ENCODE measurements around the gene CHRM4.

CHRM4 gene

DNA sequence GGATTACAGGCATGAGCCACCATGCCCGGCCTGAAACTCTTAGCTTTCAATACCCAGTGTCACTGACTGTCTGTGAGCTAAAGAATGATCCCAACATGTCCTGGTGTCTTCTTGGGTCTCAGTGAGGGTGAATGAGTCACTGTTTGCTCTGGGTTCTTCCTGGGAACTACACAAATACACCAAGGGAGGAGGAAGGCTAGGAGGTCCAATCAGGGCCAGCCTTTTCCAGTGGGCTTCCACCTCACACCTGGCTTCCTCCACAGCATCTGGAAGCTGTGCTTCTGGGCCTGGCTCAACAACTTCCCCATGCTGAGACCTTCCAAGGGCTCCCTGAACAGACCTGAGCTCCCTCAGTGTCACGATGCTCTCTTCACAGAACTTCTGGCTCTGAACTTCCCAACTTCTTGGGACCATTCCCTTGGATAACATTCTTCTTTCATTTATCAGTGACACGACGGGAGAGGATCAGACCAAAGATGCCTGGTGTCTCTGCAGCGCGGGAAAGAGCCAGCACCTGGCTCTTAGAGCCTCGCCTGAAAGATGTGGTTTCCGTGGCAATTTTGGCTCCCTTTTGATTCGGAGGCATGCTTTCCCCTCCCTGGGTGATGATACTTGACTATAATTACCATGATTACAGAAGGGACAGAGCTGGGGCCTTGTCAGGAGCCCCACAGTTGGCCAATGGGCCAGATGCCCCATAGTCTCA is 22.3 kb upstream of the CHRM4 start:
- TF ChIP-seq, protein P1, sequence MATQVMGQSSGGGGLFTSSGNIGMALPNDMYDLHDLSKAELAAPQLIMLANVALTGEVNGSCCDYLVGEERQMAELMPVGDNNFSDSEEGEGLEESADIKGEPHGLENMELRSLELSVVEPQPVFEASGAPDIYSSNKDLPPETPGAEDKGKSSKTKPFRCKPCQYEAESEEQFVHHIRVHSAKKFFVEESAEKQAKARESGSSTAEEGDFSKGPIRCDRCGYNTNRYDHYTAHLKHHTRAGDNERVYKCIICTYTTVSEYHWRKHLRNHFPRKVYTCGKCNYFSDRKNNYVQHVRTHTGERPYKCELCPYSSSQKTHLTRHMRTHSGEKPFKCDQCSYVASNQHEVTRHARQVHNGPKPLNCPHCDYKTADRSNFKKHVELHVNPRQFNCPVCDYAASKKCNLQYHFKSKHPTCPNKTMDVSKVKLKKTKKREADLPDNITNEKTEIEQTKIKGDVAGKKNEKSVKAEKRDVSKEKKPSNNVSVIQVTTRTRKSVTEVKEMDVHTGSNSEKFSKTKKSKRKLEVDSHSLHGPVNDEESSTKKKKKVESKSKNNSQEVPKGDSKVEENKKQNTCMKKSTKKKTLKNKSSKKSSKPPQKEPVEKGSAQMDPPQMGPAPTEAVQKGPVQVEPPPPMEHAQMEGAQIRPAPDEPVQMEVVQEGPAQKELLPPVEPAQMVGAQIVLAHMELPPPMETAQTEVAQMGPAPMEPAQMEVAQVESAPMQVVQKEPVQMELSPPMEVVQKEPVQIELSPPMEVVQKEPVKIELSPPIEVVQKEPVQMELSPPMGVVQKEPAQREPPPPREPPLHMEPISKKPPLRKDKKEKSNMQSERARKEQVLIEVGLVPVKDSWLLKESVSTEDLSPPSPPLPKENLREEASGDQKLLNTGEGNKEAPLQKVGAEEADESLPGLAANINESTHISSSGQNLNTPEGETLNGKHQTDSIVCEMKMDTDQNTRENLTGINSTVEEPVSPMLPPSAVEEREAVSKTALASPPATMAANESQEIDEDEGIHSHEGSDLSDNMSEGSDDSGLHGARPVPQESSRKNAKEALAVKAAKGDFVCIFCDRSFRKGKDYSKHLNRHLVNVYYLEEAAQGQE (IDR thresholded peaks at IDR 0.05; ENCODE audit: insufficient replicate concordance, low read depth), result no peak
- TF ChIP-seq SPI1 (IDR thresholded peaks at IDR 0.05; ENCODE audit: borderline replicate concordance, low read depth) (no peak), GABPA (IDR thresholded peaks at IDR 0.05; ENCODE audit: low read depth) (no peak), POLR2AphosphoS5 (IDR thresholded peaks at IDR 0.05; ENCODE audit: low read depth) (no peak)
- TF ChIP-seq, protein P2, sequence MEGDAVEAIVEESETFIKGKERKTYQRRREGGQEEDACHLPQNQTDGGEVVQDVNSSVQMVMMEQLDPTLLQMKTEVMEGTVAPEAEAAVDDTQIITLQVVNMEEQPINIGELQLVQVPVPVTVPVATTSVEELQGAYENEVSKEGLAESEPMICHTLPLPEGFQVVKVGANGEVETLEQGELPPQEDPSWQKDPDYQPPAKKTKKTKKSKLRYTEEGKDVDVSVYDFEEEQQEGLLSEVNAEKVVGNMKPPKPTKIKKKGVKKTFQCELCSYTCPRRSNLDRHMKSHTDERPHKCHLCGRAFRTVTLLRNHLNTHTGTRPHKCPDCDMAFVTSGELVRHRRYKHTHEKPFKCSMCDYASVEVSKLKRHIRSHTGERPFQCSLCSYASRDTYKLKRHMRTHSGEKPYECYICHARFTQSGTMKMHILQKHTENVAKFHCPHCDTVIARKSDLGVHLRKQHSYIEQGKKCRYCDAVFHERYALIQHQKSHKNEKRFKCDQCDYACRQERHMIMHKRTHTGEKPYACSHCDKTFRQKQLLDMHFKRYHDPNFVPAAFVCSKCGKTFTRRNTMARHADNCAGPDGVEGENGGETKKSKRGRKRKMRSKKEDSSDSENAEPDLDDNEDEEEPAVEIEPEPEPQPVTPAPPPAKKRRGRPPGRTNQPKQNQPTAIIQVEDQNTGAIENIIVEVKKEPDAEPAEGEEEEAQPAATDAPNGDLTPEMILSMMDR (IDR thresholded peaks at IDR 0.05; ENCODE audit: insufficient read depth, low read length), result no peak
- no peak for DNase-seq (ENCODE audit: low read depth in 1 of 2, low spot score in 1 of 2)
- no peak overlapping the region for H3K27ac ChIP-seq (replicated peaks)

DNA sequence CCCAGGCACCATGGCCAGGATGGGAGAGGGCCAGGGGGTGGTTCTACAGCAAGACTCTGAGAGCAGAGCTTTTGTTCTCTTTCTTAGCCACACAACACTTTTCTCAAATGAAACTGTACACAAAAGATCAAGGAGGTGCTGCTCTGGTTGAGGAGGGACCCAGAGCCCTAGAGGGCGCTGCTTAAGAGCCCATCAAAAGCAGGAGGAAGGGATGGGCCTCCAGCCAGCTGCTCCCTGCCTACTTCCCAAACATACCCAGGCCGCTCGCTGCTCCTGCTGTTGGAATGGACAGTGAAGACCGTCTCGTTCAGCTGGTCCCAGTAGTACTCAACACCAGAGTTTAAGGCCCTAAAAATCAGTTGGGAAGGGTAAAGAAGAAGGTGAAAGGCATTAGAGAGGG is 18.4 kb upstream of the CHRM4 start:
- H3K27me3 ChIP-seq (ENCODE audit: insufficient read depth, poor library complexity, severe bottlenecking), result no peaks in the 10 kb centered on the region
- no peak overlapping the region for H3K27ac ChIP-seq (replicated peaks)
- no peak for DNase-seq (ENCODE audit: low read depth in 1 of 2, low spot score in 1 of 2)
- no peak for TF ChIP-seq POLR2AphosphoS5 (IDR thresholded peaks at IDR 0.05; ENCODE audit: low read depth)
- TF ChIP-seq, protein P1 (IDR thresholded peaks at IDR 0.05; ENCODE audit: insufficient replicate concordance, low read depth), result no peak
- no peak for TF ChIP-seq GABPA (IDR thresholded peaks at IDR 0.05; ENCODE audit: low read depth)
- TF ChIP-seq SPI1 (IDR thresholded peaks at IDR 0.05; ENCODE audit: borderline replicate concordance, low read depth), result no peak
- TF ChIP-seq, protein P2 (IDR thresholded peaks at IDR 0.05; ENCODE audit: insufficient read depth, low read length), result no peak
- H3K4me3 ChIP-seq (replicated peaks; ENCODE audit: insufficient read depth, low read length), result no peak overlapping the region

More for the DNA sequence above, 22.3 kb upstream of the CHRM4 start:
- Histone ChIP-seq H3K27me3 (ENCODE audit: insufficient read depth, poor library complexity, severe bottlenecking) (no peaks in the 10 kb centered on the region), H3K4me3 (replicated peaks; ENCODE audit: insufficient read depth, low read length) (no peak overlapping the region)

DNA sequence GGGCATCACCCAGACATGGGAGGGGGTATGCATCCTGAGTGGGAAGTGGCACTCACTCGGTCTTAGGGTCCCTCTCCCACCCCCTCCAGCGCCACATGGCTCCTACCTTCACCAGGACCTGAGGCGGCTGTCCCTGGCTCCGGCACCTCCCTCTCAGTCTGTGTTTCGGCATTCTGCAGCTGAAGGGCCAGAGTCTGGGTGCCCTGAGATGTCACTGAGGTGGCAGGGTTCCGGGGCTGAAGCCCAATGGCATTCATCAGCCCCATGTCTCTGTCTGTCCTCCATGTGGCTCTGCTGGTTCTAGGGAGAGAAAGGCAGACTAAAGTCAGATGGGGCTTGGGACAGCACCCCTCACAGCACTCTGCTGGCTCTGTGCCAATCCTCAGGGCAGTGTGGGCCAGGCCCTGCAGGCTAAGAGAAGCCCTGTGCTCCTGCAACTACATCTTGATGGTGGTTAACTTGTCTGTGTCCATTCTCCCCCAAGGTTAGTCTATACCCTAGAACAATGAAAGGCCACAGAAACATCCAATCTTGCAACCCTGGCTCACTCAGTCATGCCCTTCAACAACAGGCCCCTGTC is 16.9 kb upstream of the CHRM4 start:
- H3K27ac ChIP-seq (replicated peaks), result no peak overlapping the region
- no peak for TF ChIP-seq GABPA (IDR thresholded peaks at IDR 0.05; ENCODE audit: low read depth)
- TF ChIP-seq SPI1 (IDR thresholded peaks at IDR 0.05; ENCODE audit: borderline replicate concordance, low read depth), result no peak
- no peak for TF ChIP-seq POLR2AphosphoS5 (IDR thresholded peaks at IDR 0.05; ENCODE audit: low read depth)
- TF ChIP-seq, protein P1 (IDR thresholded peaks at IDR 0.05; ENCODE audit: insufficient replicate concordance, low read depth), result no peak
- TF ChIP-seq, protein P2 (IDR thresholded peaks at IDR 0.05; ENCODE audit: insufficient read depth, low read length), result no peak
- no peak for DNase-seq (ENCODE audit: low read depth in 1 of 2, low spot score in 1 of 2)
- no peak overlapping the region for H3K4me3 ChIP-seq (replicated peaks; ENCODE audit: insufficient read depth, low read length)
- no peaks in the 10 kb centered on the region for H3K27me3 ChIP-seq (ENCODE audit: insufficient read depth, poor library complexity, severe bottlenecking)
